GM18867 (cell line): ENCODE data around the gene BCL11A.

Experiments
- ATAC-seq: cut with Tn5 transposase; IDR thresholded peaks from one replicate; pipeline ENCODE4 v1.9.1; 2021; ENCODE audit warnings: mild to moderate bottlenecking, moderate library complexity; ENCODE audit not compliant: unreplicated experiment

Gene BCL11A

DNA sequence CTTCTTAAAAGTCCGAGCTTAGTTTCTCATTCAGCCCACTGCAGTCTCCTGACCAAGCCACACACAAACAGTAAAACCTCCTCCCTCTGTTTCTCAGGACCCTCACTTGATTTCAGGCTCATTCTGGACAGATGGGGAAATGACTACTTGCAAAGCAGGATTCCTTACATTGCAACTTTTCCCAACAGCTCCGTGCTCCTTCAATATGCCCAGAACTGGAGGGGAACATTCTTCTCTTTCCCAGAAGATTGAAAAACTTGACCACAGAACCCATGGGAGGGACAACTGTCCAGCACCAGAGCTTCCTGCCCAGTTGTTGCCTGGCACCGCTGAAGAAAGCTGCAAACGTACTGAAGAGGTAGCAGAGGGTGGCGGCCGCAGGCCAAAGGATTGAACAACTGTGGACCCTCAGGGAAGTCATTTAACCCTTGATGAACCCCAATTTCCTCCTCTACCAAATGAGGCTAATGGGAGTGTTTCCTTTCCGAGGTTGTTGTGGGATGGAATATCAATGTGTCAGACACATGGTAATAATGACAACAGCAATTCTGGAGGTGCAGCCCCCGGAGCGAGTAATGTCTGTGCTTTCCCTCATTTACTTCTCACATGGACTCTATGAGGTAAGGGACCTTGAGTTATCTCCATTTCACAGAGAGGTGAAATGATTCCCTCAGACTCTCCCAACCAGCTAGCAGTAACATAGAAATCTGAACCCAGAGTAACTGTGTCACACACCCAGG, 25.0 kb downstream of the BCL11A start:
- ATAC-seq: no peak

DNA sequence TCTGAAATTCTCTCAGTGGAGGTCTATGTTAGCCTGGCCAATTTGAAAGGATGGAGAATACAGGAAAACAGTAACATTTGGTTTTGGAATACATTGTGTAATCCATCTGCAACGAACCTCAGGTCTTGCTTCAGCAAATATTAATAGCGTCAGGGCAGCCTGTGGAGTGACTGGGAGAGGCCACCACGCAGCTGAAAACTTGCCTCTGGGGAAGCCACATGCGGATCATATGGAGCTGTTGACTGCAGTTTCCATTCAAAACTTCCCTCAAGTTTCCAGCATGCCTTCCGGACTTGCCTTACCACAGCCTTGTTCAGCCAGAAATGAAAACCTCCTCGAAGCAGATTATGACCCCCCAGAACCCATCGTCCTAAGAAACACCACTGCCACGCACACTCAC, 25.7 kb downstream of the BCL11A start:
- ATAC-seq: no peak

DNA sequence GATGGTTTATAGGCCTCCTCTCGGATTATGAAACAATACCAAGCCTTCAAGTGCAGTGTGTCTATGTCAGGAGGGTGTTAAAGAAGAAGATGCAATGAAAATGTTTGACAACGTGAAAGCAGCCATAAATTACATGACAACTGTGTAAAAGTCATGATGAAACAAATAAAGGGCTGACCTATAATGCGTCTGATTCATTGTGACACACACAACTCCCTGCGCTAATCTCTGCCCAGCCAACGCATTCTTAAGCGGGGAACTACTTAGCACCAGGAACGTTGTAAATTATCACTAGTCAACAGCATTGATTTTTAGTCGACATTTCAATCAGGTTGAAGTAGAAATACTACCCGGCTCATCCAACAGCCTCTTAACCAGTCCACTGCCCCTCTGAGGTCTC, 26.8 kb downstream of the BCL11A start:
- ATAC-seq: no peak

DNA sequence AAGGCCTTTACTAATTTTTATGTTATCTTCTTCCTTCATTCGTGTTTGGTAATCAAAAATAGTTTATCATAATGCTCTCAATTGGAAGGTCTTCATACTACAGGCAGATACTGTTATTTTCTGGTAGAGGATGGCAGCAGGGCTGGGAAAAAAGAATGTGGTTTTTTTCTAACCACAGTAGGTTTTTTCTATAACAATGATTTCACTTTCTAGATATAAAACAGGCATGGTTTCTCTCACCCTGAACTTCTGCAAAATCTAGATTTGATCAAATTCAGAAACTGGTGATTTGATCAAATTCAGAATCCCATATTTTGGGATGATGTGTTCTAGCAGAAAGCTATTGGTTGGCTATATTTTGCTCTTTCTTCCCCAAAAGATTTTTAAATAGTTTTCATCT, 27.6 kb downstream of the BCL11A start:
- no peak for ATAC-seq

DNA sequence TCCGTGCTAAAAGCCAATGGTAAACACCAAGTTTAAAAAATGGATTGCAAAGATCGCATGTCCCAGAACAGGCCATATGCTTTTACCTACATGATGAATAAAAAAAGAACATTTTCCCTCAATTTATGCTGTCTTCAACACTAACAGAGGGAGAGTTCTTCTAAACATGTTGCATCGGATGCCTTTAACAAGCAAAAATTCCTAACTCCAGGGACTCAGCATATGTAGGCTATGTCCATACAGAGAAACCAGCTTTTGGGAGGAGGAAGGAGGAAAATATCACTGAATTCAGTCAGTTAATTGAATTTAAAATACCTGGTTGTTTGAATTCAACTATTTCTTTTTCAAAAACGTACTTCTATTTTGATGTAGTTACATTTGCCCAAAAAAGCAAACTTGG, 28.6 kb downstream of the BCL11A start:
- ATAC-seq: no peak

DNA sequence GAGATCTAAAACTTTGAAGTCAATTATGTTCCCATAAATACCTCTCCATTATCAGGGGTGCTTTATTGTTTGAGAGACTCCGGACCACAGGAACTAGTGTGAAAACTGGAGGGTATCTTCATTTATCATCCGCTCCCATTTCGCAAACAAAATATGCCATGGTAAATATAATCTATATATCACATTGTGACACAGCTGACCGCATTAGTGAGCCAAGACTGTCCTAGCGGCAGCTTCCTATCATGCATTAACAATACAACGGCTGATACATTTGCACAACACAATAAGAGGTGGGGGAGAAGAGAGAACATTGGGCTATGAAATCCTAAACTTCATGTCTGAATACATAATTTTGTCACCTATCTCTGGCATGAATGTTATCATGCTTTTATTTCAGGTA, 29.5 kb downstream of the BCL11A start:
- ATAC-seq: no peak

DNA sequence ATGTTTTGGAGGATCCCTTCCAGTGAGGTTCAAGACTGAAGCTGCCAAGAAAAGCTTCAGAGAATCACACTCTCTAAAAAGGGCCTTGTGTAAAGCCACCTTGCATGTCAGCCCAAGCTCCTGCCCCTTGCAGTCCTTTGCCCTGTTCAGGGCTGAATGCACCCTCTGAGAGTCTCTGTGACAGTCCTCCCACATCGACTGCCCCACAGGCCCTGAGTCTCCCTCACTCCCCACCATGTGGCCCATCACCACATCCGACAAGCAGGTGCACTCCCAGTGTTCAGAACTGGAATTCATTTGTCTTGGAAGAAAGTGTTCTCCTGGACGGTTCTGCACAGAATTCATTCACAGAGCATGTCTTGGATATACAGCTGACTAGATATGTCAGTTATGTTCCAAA, 31.0 kb downstream of the BCL11A start:
- no peak for ATAC-seq

DNA sequence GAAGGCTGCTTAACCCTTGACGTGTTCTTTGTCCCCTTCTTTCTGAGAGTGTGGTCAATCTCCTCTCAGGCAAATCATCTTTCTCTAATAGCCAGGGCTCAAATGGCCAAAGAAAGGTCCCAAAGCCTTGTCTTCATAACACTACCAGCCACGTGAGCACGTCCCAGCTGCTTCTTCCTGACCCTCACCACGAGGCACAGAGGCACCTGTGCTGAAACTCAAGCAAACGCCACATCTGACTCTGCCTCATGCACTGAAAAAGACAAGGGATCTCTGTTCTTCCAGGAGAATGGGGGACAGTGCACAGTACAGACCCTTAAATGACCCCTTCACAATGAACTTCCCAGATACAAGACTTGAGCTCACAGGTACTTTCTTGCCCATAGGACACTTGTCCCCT, 31.8 kb downstream of the BCL11A start:
- ATAC-seq: no peak

DNA sequence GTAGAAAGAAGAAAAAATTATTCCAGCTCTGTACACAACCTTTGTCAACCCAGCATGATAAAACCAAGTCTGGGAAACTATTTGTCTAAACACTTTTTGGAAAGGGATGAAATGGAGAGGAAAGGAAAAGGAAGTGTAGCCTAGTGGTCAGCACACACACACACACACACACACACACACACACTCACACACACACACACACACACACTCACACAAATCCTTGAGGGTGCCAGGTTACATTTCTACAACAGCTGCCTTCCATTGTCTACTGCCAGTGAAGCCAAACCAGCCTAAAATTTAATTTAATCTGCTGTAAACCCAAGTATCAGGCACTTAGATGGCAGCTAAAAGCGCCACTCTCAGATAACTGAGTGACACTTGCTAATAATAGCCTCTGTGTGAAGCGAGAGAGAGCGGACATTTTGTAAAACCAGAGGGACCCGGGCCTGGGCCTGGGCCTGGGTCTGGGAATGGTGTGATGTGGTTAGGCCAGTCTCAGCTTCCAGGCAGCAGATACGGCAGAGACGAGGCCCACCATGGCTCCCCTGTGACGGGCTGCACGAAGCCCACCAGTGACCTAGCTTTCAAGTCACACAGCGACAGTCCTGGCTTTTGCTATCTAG, 32.4 kb downstream of the BCL11A start:
- ATAC-seq: no peak

DNA sequence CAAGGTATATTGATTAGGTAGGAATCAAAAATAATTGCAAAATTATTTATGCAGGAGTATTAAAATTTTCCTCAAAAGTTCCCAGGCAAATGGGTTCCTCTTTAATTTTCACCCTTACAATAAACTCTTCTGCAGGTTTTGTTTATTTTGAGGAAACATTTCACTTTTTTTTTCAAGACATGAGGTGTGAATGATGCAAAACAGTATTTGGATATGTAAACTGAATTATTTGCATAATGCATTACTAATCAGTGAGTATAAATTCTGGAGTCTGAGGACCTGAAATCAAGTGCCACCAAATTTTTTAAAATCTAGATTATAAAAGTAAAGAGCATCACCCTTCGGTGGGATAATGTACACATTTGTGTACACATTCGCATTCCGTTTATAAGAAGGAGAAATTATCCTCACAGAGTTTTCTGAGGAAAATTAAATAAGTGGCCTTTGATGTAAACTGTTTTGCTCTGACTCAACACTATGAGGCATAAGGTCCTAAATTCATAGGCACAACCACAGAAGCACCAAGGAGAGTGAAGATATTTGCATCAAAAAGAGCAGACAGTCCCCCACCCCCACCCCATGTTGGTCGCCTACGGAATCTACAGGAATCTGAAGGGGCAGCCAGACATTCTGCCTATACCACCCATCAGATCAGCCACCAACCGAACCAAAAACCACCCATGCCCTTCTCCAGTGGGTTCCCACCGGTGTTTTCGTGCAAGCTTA, 33.1 kb downstream of the BCL11A start:
- ATAC-seq: no peak

DNA sequence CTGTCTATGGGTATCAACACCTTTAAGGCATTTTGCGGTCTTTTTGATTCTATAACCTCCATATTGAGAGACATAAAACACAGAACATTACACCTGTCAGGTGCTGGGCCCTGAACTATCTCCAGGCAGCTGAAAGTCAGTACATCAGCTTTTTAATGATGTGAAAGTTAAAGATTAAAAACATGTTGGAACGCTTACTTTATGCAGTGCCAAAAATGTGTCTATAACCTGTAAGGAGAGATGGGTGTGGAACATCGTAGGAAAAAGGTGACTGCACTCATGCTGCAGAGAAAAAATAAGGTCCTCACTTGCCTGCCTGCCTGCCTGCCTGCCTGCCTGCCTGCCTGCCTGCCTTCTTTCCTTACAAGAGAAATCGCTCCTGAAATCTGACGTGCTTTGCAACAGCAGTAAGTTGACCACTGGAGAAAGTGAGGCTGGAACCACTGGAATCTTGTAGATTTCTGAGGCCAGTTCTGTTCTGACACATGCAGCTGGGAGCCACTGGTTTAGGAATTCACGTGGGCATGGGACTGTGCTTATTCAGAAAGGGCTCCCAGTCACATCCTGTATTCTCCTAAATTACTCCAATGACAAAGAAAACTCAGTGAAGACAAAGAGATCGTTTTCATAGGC, 34.1 kb downstream of the BCL11A start:
- no peak for ATAC-seq

DNA sequence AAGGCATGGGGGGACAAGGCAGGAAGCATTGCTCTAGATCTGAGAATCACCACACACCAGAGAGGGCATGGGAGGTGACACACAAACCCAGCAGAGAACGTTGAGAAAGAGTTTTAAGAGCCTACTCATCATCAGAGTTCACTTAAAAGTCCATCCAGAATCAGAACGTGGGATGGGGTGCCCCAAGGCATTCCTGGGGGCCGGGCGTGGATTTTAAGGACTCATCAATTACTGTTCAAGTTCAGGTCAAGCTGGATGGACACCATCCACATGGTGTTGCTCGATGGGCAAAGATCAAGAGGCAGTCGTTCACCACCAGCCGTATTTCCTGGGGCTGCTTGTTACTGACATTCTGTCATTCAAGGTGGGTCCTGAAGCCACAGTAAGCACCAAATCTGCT, 34.9 kb downstream of the BCL11A start:
- ATAC-seq: no peak

DNA sequence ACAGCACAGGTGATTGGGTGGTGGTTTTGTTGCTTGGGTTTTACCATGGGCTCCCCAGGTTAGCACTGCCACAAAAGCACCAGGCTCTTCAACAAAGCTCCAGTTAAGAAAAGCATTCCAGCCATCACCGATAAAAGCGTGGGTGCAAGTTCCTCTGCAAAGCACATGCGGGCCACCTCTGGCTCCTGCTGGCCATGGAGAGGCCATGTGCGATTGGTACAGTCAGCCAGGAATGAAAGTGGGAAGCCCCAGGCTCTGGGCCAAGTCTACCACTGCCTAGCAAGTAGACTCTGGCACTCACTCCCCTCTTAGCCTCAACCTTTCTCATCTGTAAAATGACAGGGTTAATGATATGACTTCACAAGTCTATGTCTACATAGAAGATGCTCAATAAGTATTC, 36.0 kb downstream of the BCL11A start:
- ATAC-seq: no peak

DNA sequence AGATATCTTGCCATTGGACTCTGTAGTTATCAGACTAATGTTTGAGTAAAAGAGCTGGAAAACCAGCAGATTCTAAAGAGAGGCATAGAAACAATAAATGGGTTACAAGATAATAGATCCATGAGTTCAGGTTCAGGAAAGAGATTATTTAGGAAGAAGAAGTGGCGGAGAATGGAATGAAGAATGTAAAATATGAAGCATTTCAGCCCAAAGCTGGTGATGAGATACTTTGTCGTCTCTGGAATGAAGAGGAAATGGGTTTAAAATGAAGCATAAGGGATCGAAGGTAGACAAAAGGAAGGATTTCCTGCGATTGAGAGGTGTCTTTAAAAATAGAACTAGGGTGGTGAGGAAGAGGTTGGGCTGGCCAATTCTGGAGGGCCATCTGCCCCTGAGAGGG, 36.6 kb downstream of the BCL11A start:
- no peak for ATAC-seq

DNA sequence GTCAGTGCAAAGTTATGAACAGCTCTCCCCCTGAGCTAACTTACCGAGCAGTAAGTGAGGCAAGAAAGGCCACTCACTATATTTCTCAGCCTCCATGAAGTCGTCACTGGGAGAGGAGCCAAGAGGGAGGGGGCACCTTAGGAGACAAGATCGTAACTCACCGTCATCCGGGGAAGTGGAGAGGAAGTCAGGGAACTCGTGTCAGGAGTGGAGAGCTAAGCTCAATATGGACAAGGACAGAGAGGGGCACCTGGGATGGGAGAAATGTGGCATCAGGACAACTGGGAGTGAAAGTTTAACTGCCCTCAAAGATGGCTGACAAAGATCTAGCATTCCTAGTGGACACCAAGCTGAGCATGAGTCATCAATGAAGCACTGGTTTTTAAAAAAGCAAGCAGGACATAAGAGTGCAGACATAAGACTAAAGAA, 37.1 kb downstream of the BCL11A start:
- no peak for ATAC-seq

DNA sequence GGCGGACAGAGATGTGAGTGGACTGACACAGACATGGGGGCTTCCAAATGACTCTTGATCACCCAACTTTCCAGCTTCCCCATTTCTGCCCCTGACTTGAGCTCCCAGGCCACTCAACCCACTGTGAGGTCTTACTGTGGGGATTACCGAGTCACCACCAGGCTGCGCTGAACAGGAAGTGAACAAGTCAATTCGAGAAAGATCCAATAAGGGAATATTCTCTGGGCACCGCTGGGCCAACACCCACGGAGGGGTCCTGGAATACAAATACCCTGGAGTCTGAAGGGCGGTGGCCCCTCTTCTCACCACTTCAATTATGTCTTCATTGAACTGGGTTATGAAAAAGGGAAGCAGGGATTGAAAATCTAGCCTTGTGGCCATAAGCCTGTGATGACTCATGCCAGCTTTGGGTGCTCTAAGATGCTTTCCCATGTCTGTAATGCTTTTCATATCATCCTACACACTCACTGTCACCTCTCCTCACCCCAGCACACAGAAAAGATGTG, 37.7 kb downstream of the BCL11A start:
- ATAC-seq: peak; percentile 96

DNA sequence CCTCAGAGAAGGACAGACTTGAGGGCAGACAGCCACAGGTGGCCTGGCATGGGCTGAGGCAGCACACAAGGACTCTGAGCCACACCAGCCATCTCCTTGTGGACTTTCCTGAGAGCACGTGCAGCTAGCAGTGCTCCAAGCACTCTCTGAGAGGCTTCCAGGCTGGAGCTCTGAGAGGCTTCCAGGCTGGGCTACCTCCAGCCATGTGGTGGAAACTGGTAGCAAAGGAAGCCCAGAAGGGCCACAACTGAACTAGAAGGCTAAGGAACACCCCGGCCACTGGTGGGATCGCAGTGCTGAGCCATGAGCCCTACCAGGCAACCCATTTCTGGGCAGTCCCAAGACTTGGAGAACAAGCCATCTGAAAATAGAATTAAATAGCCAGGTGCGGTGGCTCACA, 39.5 kb downstream of the BCL11A start:
- ATAC-seq: no peak

DNA sequence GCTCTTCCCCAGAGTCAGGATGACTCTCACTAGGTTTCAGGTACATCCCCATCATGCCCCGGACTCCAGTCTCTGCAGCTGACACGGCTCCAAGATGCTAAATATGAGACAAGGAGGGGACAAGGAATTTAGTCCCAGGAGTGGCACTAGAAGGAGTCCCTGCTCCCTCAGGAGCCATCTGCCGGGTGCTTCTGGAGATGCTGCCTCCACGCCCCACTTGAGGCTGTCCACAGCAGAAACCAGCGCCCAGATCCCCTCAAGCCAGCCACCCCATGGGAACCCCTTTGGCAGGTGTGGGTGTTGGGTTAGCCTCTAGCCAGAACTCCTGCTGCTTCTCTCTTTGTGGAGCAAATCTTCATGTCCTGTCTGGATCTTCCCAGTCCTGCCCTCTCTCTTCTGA, 40.3 kb downstream of the BCL11A start:
- no peak for ATAC-seq

DNA sequence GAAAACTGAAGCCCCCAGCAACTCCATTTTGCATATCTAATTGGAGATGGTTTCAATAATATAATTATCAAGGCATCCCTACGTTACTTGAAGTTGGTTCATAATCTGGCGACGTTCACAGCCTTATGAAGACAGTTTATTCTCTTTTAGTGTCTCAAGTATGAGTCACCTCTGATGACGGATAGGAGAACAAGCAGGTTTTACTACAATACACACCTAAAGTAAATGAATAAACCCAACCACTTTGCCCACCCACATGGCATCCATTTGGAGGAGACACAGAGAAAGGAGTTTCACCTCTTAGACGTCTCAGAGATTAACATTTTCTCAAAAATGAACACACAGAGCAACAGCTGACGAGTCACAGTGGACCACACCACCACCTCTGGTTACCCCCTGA, 40.8 kb downstream of the BCL11A start:
- no peak for ATAC-seq

DNA sequence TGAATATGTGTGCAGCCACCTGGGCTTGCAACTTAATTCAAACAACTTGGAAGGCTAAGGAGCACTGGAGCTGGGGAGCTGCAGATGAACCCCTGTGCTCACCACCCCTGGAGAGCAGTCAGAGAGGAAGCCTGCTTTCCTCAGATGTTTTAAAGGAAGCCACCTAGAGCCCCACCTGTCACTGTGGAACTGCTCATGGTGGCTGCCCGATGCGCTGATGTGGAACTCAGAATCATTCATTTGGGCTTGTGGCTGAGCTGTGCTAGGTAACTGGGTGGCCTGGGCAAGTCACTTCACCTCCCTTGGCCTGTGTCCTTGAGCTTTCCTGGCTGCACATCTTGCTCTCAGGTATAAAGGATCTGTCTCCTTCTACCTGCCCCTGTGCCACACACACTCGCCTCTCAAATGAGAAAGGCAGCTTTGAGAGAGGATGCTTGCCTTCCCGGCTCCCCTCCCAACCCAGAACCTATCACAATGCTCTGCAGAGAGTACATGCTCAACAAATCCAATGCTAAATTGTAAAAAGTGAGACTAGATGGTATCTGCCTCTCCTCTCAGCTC, 41.3 kb downstream of the BCL11A start:
- no peak for ATAC-seq

DNA sequence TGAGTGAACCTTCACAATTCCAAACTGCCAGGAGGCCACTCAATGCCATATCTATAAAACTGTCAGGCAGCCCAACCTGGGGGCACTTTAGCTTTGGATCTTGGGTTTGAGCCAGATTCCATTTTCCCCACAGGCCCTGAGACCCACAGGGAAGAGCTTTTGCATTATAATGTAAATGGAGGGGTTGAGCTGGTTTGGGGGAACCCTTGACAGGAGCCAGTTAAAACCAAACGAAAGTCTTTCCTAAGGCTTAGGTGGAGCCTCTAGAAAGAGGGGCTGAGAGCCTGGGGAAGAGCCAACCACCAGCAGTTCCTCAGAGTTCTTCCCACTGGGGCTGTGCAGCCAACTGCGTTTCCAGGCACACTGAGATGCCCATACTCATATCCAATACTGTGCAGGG, 42.7 kb downstream of the BCL11A start:
- ATAC-seq: no peak
